ENCODE measurements around the gene SPPL3. TPM values are rescaled to one million over a fixed set of nuclear protein-coding genes. Genes with fewer than 3 reads are reported as not detected.

Gene SPPL3
- total RNA-seq, 4 donors from 2014 or later: 5.4 to 82.7 (median 23.2) TPM

- no peaks in the 10 kb centered on the region for H3K9me3 ChIP-seq
- no peak overlapping the region for H3K4me3 ChIP-seq
- H3K36me3 ChIP-seq: no peaks in the 10 kb centered on the region
- peak overlapping the region in 1 of 2 donors; percentile 68 for H3K27ac ChIP-seq
- DNase-seq: no peak
- intact Hi-C loops (cut with DNase I; ENCODE audit: low total_unique reads): no loop called here
- TF ChIP-seq CTCF (IDR thresholded peaks at IDR 0.05) (no peak), POLR2A (IDR thresholded peaks at IDR 0.05) (no peak)
- no peaks in the 10 kb centered on the region for H3K27me3 ChIP-seq
- peaks cover 0 to 10% of the 10 kb centered on the region in 2 donors for H3K4me1 ChIP-seq
Measured at GRCh38 chr12:120835304-120835612, 68.9 kb downstream of the SPPL3 start.

DNA sequence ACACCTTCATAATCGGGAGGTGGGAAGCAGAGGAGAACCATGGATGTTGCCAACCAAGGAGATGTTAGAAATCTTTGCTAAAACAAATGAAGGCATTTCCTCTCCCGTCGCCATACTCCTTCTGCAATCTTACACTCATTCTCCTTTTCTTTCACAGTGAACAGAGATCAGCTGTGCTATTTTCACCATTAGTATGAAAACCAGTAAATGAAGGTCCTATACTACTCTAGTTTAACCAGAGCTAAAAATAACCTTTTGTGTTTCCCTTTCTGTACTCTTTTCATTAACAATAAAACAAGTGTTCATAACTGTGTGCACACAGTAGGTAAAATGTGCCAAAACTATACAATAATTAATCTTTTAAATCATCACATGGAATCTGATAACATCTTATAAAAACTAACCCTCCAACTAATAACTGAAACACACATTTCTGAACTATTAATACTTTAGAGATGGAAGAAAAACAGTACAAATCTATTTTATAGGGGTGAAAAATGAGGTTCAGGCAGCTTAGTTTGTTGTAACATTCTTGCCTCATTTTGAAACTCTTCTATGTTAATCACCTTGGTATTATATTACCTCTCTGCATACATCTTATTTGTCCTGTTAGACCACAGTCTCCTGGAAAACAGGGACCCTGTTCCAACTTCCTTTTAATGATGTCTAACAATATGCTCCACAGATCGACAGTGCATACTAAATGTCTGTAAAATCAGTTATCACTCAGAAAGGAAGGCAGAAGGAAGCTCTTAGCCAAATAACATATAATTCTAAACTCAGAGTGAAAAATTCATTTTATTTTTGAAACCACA is 69.5 kb downstream of the SPPL3 start:
- Histone ChIP-seq H3K9me3 (no peaks in the 10 kb centered on the region), H3K27me3 (no peaks in the 10 kb centered on the region), H3K36me3 (no peaks in the 10 kb centered on the region), H3K4me3 (no peak overlapping the region), H3K4me1 (peaks cover 0 to 10% of the 10 kb centered on the region in 2 donors), H3K27ac (peak overlapping the region; percentile 30 to 68)
- TF ChIP-seq POLR2A (IDR thresholded peaks at IDR 0.05) (no peak), CTCF (IDR thresholded peaks at IDR 0.05) (no peak)
- intact Hi-C loops (cut with DNase I; ENCODE audit: low total_unique reads): no loop called here
- DNase-seq: no peak

GRCh38 chr12:120833849-120834248 is 70.3 kb downstream of the SPPL3 start:
- no peak for DNase-seq
- no peaks in the 10 kb centered on the region for H3K27me3 ChIP-seq
- H3K36me3 ChIP-seq: no peaks in the 10 kb centered on the region
- peaks cover 0 to 10% of the 10 kb centered on the region in 2 donors for H3K4me1 ChIP-seq
- H3K4me3 ChIP-seq: no peak overlapping the region
- H3K9me3 ChIP-seq: no peaks in the 10 kb centered on the region
- TF ChIP-seq CTCF (IDR thresholded peaks at IDR 0.05) (no peak), POLR2A (IDR thresholded peaks at IDR 0.05) (no peak)
- intact Hi-C loops (cut with DNase I; ENCODE audit: low total_unique reads): no loop called here
- H3K27ac ChIP-seq: peak overlapping the region; percentile 30 to 68

- H3K9me3 ChIP-seq: no peaks in the 10 kb centered on the region
- TF ChIP-seq CTCF (IDR thresholded peaks at IDR 0.05) (no peak), POLR2A (IDR thresholded peaks at IDR 0.05) (no peak)
- peak overlapping the region in 1 of 2 donors; percentile 68 for H3K27ac ChIP-seq
- H3K4me3 ChIP-seq: no peak overlapping the region
- intact Hi-C loops (cut with DNase I; ENCODE audit: low total_unique reads): no loop called here
- no peaks in the 10 kb centered on the region for H3K27me3 ChIP-seq
- no peak for DNase-seq
- H3K4me1 ChIP-seq: peaks cover 0 to 10% of the 10 kb centered on the region in 2 donors
- H3K36me3 ChIP-seq: no peaks in the 10 kb centered on the region
Measured at GRCh38 chr12:120832737-120833136, 71.4 kb downstream of the SPPL3 start.

DNA sequence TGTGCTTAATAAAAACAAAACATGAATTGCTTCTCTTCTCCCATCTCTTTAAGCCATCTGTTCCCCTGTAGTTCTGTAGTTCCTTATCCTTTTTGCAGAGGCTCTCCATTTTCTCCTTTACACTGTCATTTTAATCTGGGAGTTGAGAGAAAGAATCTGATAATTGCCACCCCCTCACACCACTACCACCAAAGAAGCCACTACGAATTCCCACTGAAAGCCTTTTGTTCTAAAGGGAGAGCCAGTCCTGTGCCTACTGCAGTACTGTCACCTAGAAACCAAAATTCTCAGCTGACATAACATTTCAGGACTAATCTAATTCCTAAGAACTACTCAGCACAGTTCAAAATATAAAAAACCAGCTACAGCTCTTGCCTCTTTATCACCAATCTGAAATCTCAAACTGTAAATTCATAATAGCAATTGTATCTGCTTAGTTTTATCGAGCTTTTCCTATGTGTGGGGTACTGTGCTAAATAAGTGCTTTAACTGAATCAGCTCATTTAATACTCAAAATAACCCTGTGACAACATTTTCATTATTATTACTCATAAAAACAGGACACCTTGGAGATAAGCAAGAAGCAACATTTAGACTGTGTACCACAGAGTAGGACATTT is 72.4 kb downstream of the SPPL3 start:
- no peak for TF ChIP-seq CTCF (IDR thresholded peaks at IDR 0.05)
- Histone ChIP-seq H3K36me3 (no peaks in the 10 kb centered on the region), H3K27me3 (no peaks in the 10 kb centered on the region), H3K9me3 (no peaks in the 10 kb centered on the region), H3K4me3 (no peak overlapping the region), H3K4me1 (peaks cover 3 to 10% of the 10 kb centered on the region in 2 donors), H3K27ac (peak overlapping the region in 1 of 2 donors; percentile 68)
- DNase-seq: no peak
- intact Hi-C loops (cut with DNase I; ENCODE audit: low total_unique reads): no loop called here
